Mesenchymal stem cell (in vitro differentiated cells and primary cell): Measurements from ENCODE around the gene ETV6.

ENCODE experiments used
- DNase-seq: peaks from one replicate; pipeline ENCODE4 v3.0.0-alpha.2; 2013
- H2AFZ ChIP-seq: one replicate; pipeline ENCODE4 v1.6.1; 2013; ENCODE audit warnings: low read depth, mild to moderate bottlenecking, control low read depth, inconsistent platforms, low read length, moderate library complexity
- H2AK5ac ChIP-seq: 2 replicates; pipeline ENCODE4 v1.6.1; 2013; ENCODE audit warnings: low read length, moderate library complexity, mild to moderate bottlenecking, inconsistent platforms; ENCODE audit not compliant: severe bottlenecking
- H2BK120ac ChIP-seq: one replicate; pipeline ENCODE4 v1.6.1; 2013; ENCODE audit warnings: low read depth, mild to moderate bottlenecking, inconsistent platforms, low read length, moderate library complexity
- H2BK12ac ChIP-seq, 2 experiments: one replicate each; pipeline ENCODE4 v1.6.1; 2013; ENCODE audit warnings: inconsistent platforms in 2 of 2, low read length in 2 of 2, mild to moderate bottlenecking in 2 of 2, moderate library complexity in 2 of 2, control low read depth in 1 of 2
- H2BK15ac ChIP-seq: one replicate; pipeline ENCODE4 v1.6.1; 2013; ENCODE audit warnings: mild to moderate bottlenecking, low read depth, inconsistent platforms; ENCODE audit not compliant: poor library complexity, severe bottlenecking
- H2BK5ac ChIP-seq: 2 replicates; pipeline ENCODE4 v1.6.1; 2013; ENCODE audit warnings: low read depth, mild to moderate bottlenecking, low read length, control low read depth, inconsistent platforms; ENCODE audit not compliant: poor library complexity, severe bottlenecking
- H3K14ac ChIP-seq, 2 experiments: one replicate each; pipeline ENCODE4 v1.6.1; 2013; ENCODE audit warnings: inconsistent platforms in 2 of 2, low read length in 2 of 2, control low read depth in 1 of 2, mild to moderate bottlenecking in 1 of 2, moderate library complexity in 1 of 2
- H3K18ac ChIP-seq, 2 experiments: one replicate each; pipeline ENCODE4 v1.6.1; 2013; ENCODE audit warnings: inconsistent platforms in 2 of 2, low read length in 2 of 2, control low read depth in 1 of 2, low read depth in 1 of 2, mild to moderate bottlenecking in 1 of 2
- H3K23ac ChIP-seq, 2 experiments: one replicate each; pipeline ENCODE4 v1.6.1; 2013; ENCODE audit warnings: inconsistent platforms in 2 of 2, low read length in 2 of 2, mild to moderate bottlenecking in 2 of 2, moderate library complexity in 2 of 2, control low read depth in 1 of 2
- H3K27ac ChIP-seq: 2 replicates; pipeline ENCODE4 v1.5.1; 2013; ENCODE audit warnings: mild to moderate bottlenecking, moderate library complexity, low read length, control low read depth, inconsistent platforms; ENCODE audit not compliant: poor library complexity, severe bottlenecking
- H3K27me3 ChIP-seq, 2 experiments: 2 replicates each; pipeline versions ENCODE4 v1.6.1 to v1.7.0; 2013; ENCODE audit warnings: low read length in 2 of 2, mild to moderate bottlenecking in 2 of 2, moderate library complexity in 2 of 2, control low read depth in 1 of 2, inconsistent platforms in 1 of 2; ENCODE audit not compliant: control insufficient read depth in 1 of 2, insufficient read depth in 1 of 2
- H3K36me3 ChIP-seq, 2 experiments: 2 replicates each; pipeline versions ENCODE4 v1.6.1 to v1.7.0; 2013; ENCODE audit warnings: low read length in 2 of 2, control low read depth in 1 of 2, inconsistent platforms in 1 of 2, low read depth in 1 of 2, mild to moderate bottlenecking in 1 of 2; ENCODE audit not compliant: insufficient read depth in 2 of 2, control insufficient read depth in 1 of 2
- H3K4ac ChIP-seq, 2 experiments: one replicate each; pipeline ENCODE4 v1.6.1; 2013; ENCODE audit warnings: inconsistent platforms in 2 of 2, low read length in 2 of 2, mild to moderate bottlenecking in 2 of 2, moderate library complexity in 2 of 2, control low read depth in 1 of 2, low read depth in 1 of 2
- H3K4me1 ChIP-seq: 2 replicates; pipeline ENCODE4 v1.6.1; 2013; ENCODE audit warnings: low read depth, low read length, control low read depth; ENCODE audit not compliant: control insufficient read depth, insufficient read depth
- H3K4me2 ChIP-seq: 2 replicates; pipeline ENCODE4 v1.6.1; 2013; ENCODE audit warnings: low read length, mild to moderate bottlenecking, inconsistent platforms; ENCODE audit not compliant: poor library complexity, severe bottlenecking
- H3K4me3 ChIP-seq, 2 experiments: 2 replicates each; pipeline versions ENCODE4 v1.5.1 to v1.7.0; 2013; ENCODE audit warnings: low read length in 2 of 2, mild to moderate bottlenecking in 2 of 2, control low read depth in 1 of 2, low read depth in 1 of 2; ENCODE audit not compliant: insufficient read depth in 1 of 2
- H3K79me1 ChIP-seq: replicated peaks from 2 replicates; pipeline ENCODE4 v1.6.1; 2013; ENCODE audit warnings: mild to moderate bottlenecking, control low read depth, low read length, inconsistent platforms; ENCODE audit not compliant: poor library complexity, severe bottlenecking
- H3K9ac ChIP-seq: 2 replicates; pipeline ENCODE4 v1.7.0; 2013; ENCODE audit warnings: mild to moderate bottlenecking, low read length, moderate library complexity
- H3K9me3 ChIP-seq: 2 replicates; pipeline ENCODE4 v1.7.0; 2013; ENCODE audit warnings: mild to moderate bottlenecking, low read length; ENCODE audit not compliant: control insufficient read depth
- H4K8ac ChIP-seq: one replicate; pipeline ENCODE4 v1.6.1; 2013; ENCODE audit warnings: inconsistent platforms, mild to moderate bottlenecking, low read length, moderate library complexity
- H4K91ac ChIP-seq: one replicate; pipeline ENCODE4 v1.6.1; 2013; ENCODE audit warnings: mild to moderate bottlenecking, low read length, inconsistent platforms
- WGBS: methylation state at CpG from one replicate; pipeline ENCODE4 v1.1.7; 2013; ENCODE audit warnings: mixed read lengths; 5-methylcytosine and 5-hydroxymethylcytosine counted together

Gene ETV6

DNA sequence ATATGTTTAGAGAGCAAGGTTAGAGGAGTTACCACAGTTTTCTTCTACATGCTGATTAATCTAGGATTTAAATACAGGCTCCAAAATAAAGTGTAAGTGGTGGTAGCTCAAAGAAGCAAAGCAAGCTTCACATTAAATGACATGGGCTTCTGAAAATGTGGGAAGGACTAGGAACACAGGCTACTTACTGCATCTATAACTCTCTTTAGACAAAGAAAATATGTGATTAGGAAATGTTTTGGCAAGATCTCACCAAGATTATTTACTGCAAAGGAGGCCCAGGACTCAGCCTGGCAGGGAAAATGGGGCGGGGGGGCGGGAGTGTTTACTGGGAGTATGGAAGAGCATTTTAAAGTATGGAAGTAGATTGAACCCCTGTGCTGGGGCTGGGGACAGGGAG lies 39.4 kb downstream of the ETV6 start:
- H3K36me3 ChIP-seq, result peaks cover 0 to 4% of the 10 kb centered on the region in 2 experiments
- H3K23ac ChIP-seq, result no peak overlapping the region
- H3K4me2 ChIP-seq, result no peak overlapping the region
- WGBS, result 90% methylated on average over 2 of the region's 2 CpGs
- peak; percentile 36 for DNase-seq
- H2BK12ac ChIP-seq, result no peak overlapping the region
- no peak overlapping the region for H2BK15ac ChIP-seq
- H3K79me1 ChIP-seq, result peaks cover 24% of the 10 kb centered on the region
- H3K4ac ChIP-seq, result no peak overlapping the region
- peaks cover 6% of the 10 kb centered on the region for H3K4me1 ChIP-seq
- H2AK5ac ChIP-seq, result no peak overlapping the region
- no peak overlapping the region for H3K14ac ChIP-seq
- H2BK5ac ChIP-seq, result no peak overlapping the region
- H3K27me3 ChIP-seq, result no peaks in the 10 kb centered on the region
- H3K27ac ChIP-seq, result no peak overlapping the region
- H3K9ac ChIP-seq, result no peak overlapping the region
- H4K8ac ChIP-seq, result no peak overlapping the region
- no peak overlapping the region for H4K91ac ChIP-seq
- no peak overlapping the region for H3K18ac ChIP-seq
- no peak overlapping the region for H3K4me3 ChIP-seq
- H3K9me3 ChIP-seq, result no peaks in the 10 kb centered on the region
- H2BK120ac ChIP-seq, result no peak overlapping the region
- H2AFZ ChIP-seq, result no peak overlapping the region

DNA sequence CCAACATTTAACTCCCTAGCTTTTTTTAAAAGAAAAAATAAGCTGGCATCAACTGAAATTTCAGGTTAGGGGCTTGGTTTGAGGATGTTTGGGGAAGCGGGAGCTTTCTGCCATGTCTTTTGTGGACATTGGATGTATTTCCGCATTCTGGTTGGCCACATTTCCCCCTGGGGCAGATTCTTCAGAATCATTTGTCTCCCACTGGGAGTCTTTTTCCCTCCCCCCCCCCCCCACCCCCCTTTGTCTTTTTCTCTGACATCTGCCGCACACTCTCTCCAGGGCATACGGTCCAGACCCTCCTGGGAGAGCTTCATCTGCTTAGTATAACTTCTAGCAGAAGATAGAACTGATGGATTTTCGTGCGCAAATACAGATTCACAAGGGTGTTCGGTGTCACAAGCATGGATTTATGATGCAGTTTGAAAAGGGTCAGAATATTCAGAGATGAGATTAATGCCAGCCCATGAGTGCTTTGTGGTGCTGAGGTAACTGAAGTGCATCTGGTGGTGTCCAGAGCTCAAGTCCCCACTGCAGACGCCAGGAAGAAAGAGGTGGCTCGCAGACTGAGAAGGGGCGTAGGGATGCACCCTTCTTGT lies 40.2 kb downstream of the ETV6 start:
- DNase-seq, result no peak
- H3K79me1 ChIP-seq, result peaks cover 26% of the 10 kb centered on the region
- H4K91ac ChIP-seq, result no peak overlapping the region
- no peak overlapping the region for H3K4me3 ChIP-seq
- no peak overlapping the region for H3K27ac ChIP-seq
- H2AFZ ChIP-seq, result no peak overlapping the region
- H3K4me1 ChIP-seq, result peaks cover 6% of the 10 kb centered on the region
- H3K4ac ChIP-seq, result no peak overlapping the region
- no peaks in the 10 kb centered on the region for H3K27me3 ChIP-seq
- H3K9ac ChIP-seq, result no peak overlapping the region
- H3K9me3 ChIP-seq, result no peaks in the 10 kb centered on the region
- H3K4me2 ChIP-seq, result no peak overlapping the region
- H3K23ac ChIP-seq, result no peak overlapping the region
- no peak overlapping the region for H2BK120ac ChIP-seq
- no peak overlapping the region for H2BK5ac ChIP-seq
- H3K14ac ChIP-seq, result no peak overlapping the region
- no peak overlapping the region for H2BK15ac ChIP-seq
- 96% methylated on average over 9 of the region's 10 CpGs for WGBS
- peaks cover 0 to 4% of the 10 kb centered on the region in 2 experiments for H3K36me3 ChIP-seq
- no peak overlapping the region for H4K8ac ChIP-seq
- no peak overlapping the region for H3K18ac ChIP-seq
- H2AK5ac ChIP-seq, result no peak overlapping the region
- H2BK12ac ChIP-seq, result no peak overlapping the region

DNA sequence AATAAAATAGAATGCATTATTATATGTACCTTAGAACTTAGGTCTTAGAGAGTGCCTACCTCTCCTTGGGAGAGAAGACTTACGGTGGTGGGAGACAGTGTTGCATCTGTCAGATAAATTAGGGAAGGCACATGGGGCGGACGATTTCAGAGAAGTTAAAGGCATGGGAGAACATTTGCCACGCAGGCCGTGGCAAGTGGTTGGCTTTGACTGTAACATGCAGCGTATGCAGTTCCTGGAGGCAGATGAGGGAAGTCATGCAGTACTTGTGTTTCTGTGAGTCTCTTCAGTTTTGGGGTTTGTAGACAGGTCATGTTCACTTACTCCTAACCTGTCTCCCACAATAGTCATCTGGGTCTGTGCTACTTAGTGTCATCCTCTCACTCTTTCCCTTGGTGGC lies 43.6 kb downstream of the ETV6 start:
- Histone ChIP-seq H2AFZ (no peak overlapping the region), H3K9me3 (no peaks in the 10 kb centered on the region), H3K4me3 (no peak overlapping the region), H3K27ac (no peak overlapping the region), H2AK5ac (no peak overlapping the region), H3K27me3 (no peaks in the 10 kb centered on the region), H3K23ac (peak overlapping the region in 1 of 2 experiments; percentile 24), H3K36me3 (peaks cover 0 to 4% of the 10 kb centered on the region in 2 experiments), H2BK12ac (peak overlapping the region in 1 of 2 experiments; percentile 42), H3K14ac (peak overlapping the region in 1 of 2 experiments; percentile 26), H4K91ac (no peak overlapping the region), H2BK5ac (no peak overlapping the region), H3K4ac (no peak overlapping the region), H3K4me1 (peaks cover 5% of the 10 kb centered on the region), H4K8ac (no peak overlapping the region), H2BK15ac (no peak overlapping the region), H3K79me1 (peaks cover 32% of the 10 kb centered on the region), H3K18ac (no peak overlapping the region), H2BK120ac (no peak overlapping the region), H3K4me2 (no peak overlapping the region), H3K9ac (no peak overlapping the region)
- no peak for DNase-seq
- 100% methylated on average over 6 of the region's 6 CpGs for WGBS

DNA sequence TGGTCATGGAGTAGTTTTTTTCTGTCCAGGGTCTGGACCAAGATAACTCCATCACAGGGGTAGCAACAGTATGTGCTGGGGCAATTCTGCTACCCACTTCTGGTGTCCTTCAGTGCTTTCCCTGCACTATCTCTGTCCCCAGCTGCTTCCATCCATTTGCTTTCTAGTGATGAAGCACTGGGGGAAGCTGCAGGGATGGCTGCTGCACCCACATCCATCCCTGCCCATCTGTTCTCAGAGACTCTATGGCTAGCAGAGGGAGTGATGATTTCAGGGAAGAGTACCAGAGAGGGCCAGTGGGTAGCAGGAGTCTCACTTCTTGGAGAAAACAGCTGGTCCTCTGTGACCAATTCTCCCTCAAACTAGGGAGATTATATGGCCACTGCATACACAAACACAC lies 44.1 kb downstream of the ETV6 start:
- Histone ChIP-seq H3K18ac (no peak overlapping the region), H3K79me1 (peaks cover 29% of the 10 kb centered on the region), H3K4me3 (no peak overlapping the region), H3K23ac (peak overlapping the region in 1 of 2 experiments; percentile 91), H3K9ac (no peak overlapping the region), H4K8ac (no peak overlapping the region), H3K27me3 (no peaks in the 10 kb centered on the region), H2BK15ac (no peak overlapping the region), H4K91ac (no peak overlapping the region), H2AFZ (no peak overlapping the region), H3K4ac (no peak overlapping the region), H3K4me2 (no peak overlapping the region), H3K27ac (no peak overlapping the region), H2BK120ac (no peak overlapping the region), H3K14ac (peak overlapping the region in 1 of 2 experiments; percentile 24), H2BK12ac (no peak overlapping the region), H2AK5ac (peak overlapping the region; percentile 41), H2BK5ac (no peak overlapping the region), H3K36me3 (peaks cover 0 to 4% of the 10 kb centered on the region in 2 experiments), H3K9me3 (no peaks in the 10 kb centered on the region), H3K4me1 (peaks cover 2% of the 10 kb centered on the region)
- DNase-seq, result no peak
